GM12878 (cell line): Measurements from ENCODE around the gene MYD88. TPM values are rescaled to one million over a fixed set of nuclear protein-coding genes. Genes with fewer than 3 reads are reported as not detected.
A peak's percentile ranks its signal among the peaks of the same experiment; 100 is the strongest.

ENCODE experiments used
- ATAC-seq: fragments of 200-7000 bp; cut with Tn5 transposase; 3 replicates; pipeline ENCODE4 v1.9.1; 2020; ENCODE audit warnings: mild to moderate bottlenecking, moderate library complexity
- BruUV-seq: library from RNA; stranded (reverse); fragments of 400-500 nt; replicated peaks from 2 replicates; lab custom pipeline; 2021; lab: Mats Ljungman, UMichigan
- CTCF ChIA-PET: fragments of 300-600 bp; sonication (Branson Sonifier 250); formaldehyde crosslinking; extraction: SDS; loops from one replicate; lab custom pipeline; 2021; ENCODE audit warnings: inconsistent platforms; lab: Yijun Ruan, JAX
- POLR2A ChIA-PET: fragments of 350-600 bp; formaldehyde crosslinking; extraction: SDS; loops from one replicate; lab custom pipeline; 2021; ENCODE audit warnings: inconsistent platforms; lab: Charles Lee
- RAD21 ChIA-PET: fragments of 300-600 bp; sonication (Branson Sonifier 250); formaldehyde crosslinking; loops from one replicate; lab custom pipeline; 2023; ENCODE audit warnings: antibody characterized with exemption; ENCODE audit not compliant: unreplicated experiment; lab: Charles Lee
- SMC1A ChIA-PET: fragments of 300-600 bp; sonication (Branson Sonifier 250); formaldehyde crosslinking; loops from one replicate; lab custom pipeline; 2023; ENCODE audit not compliant: unreplicated experiment, uncharacterized antibody; lab: Charles Lee
- DNase-seq: peaks from one replicate; pipeline ENCODE4 v3.0.0-alpha.2; 2011; ENCODE audit warnings: low read depth, low spot score
- FAIRE-seq: peaks from 3 replicates; lab custom pipeline; 2011; peaks lifted over from hg19 to GRCh38; lab: Jason Lieb, UNC
- H2AFZ ChIP-seq: 2 replicates; pipeline ENCODE4 v1.6.0; 2011; ENCODE audit warnings: low read depth, low read length, control low read depth; ENCODE audit not compliant: control insufficient read depth
- H3K27ac ChIP-seq: 2 replicates; pipeline ENCODE4 v1.5.1; 2011; ENCODE audit warnings: control low read depth; ENCODE audit not compliant: control insufficient read depth, insufficient read depth
- H3K27me3 ChIP-seq, 2 experiments: replicated peaks in 1 of 2; 2 replicates each; pipeline versions ENCODE4 v1.6.0 to v1.6.1; 2011; ENCODE audit warnings: low read length in 1 of 2; ENCODE audit not compliant: control insufficient read depth in 2 of 2, insufficient read depth in 2 of 2
- H3K36me3 ChIP-seq, 2 experiments: 2 replicates each; pipeline ENCODE4 v1.5.1; 2011; ENCODE audit warnings: low read length in 1 of 2; ENCODE audit not compliant: control insufficient read depth in 2 of 2, insufficient read depth in 2 of 2
- H3K4me1 ChIP-seq: 2 replicates; pipeline ENCODE4 v1.6.1; 2011; ENCODE audit warnings: mild to moderate bottlenecking, low read length, moderate library complexity, mixed read lengths; ENCODE audit not compliant: control insufficient read depth, insufficient read depth
- H3K4me2 ChIP-seq: 2 replicates; pipeline ENCODE4 v1.6.0; 2011; ENCODE audit warnings: control low read depth; ENCODE audit not compliant: control insufficient read depth, insufficient read depth
- H3K4me3 ChIP-seq: fragments of 200-600 bp; sonication (generic); 2 replicates; pipeline ENCODE4 v1.5.1; 2016
- H3K79me2 ChIP-seq: 2 replicates; pipeline ENCODE4 v1.6.0; 2011; ENCODE audit warnings: low read length; ENCODE audit not compliant: control insufficient read depth, insufficient read depth
- H3K9ac ChIP-seq: 2 replicates; pipeline ENCODE4 v1.8.0; 2011; ENCODE audit warnings: low read length, control low read depth, mixed read lengths; ENCODE audit not compliant: control insufficient read depth, insufficient read depth
- H3K9me3 ChIP-seq: replicated peaks from 3 replicates; pipeline ENCODE4 v1.5.1; 2011; ENCODE audit warnings: mild to moderate bottlenecking, low read length; ENCODE audit not compliant: control insufficient read depth, insufficient read depth
- H4K20me1 ChIP-seq: 2 replicates; pipeline ENCODE4 v1.6.0; 2011; ENCODE audit not compliant: control insufficient read depth, insufficient read depth
- CBX3 ChIP-seq: fragments of 200-600 bp; sonication (generic); IDR thresholded peaks from 2 replicates; pipeline ENCODE4 v1.6.1; 2016; ENCODE audit warnings: low read depth, borderline replicate concordance
- CBX5 ChIP-seq: sonication (generic); IDR thresholded peaks from 2 replicates; pipeline ENCODE4 v1.6.1; 2016; ENCODE audit warnings: low read depth, moderate library complexity, mild to moderate bottlenecking, inconsistent platforms
- EED ChIP-seq: sonication (generic); IDR thresholded peaks from 2 replicates; pipeline ENCODE4 v1.6.1; 2016; ENCODE audit warnings: antibody characterized with exemption, low read depth
- ETV6 ChIP-seq, 2 experiments: fragments of 450-650 bp in 1 of 2; IDR thresholded peaks in 1 of 2; conservative IDR thresholded peaks in 1 of 2; 2 replicates each; pipeline ENCODE4 v1.6.1; 2014; ENCODE audit warnings: antibody characterized with exemption in 1 of 2, borderline replicate concordance in 1 of 2, low read depth in 1 of 2, mild to moderate bottlenecking in 1 of 2, moderate library complexity in 1 of 2
- EZH2 ChIP-seq: IDR thresholded peaks from 2 replicates; pipeline ENCODE4 v1.6.1; 2012; ENCODE audit warnings: low read depth, mild to moderate bottlenecking, control low read depth, inconsistent platforms, low read length, borderline replicate concordance; ENCODE audit not compliant: control insufficient read depth
- FOXM1 ChIP-seq: IDR thresholded peaks from 2 replicates; pipeline ENCODE4 v1.6.1; 2012; ENCODE audit warnings: low read depth, mild to moderate bottlenecking, inconsistent platforms, low read length, moderate library complexity
- GATAD2B ChIP-seq: fragments of 450-650 bp; conservative IDR thresholded peaks from 2 replicates; pipeline ENCODE4 v1.6.1; 2017; ENCODE audit warnings: low read depth, mild to moderate bottlenecking, moderate library complexity
- JUND ChIP-seq: IDR thresholded peaks from 2 replicates; pipeline ENCODE4 v1.6.1; 2012; ENCODE audit warnings: low read depth, mild to moderate bottlenecking, low read length, improper control_type of control experiment, moderate library complexity
- RELB ChIP-seq: fragments of 450-650 bp; IDR thresholded peaks from 2 replicates; pipeline ENCODE4 v1.6.1; 2017; ENCODE audit warnings: low read depth, mild to moderate bottlenecking, moderate library complexity
- SMC3 ChIP-seq: IDR thresholded peaks from 2 replicates; pipeline ENCODE4 v1.6.1; 2011; ENCODE audit warnings: low read length, improper control_type of control experiment, borderline replicate concordance
- TCF3 ChIP-seq: IDR thresholded peaks from 2 replicates; pipeline ENCODE4 v1.6.1; 2012; ENCODE audit warnings: low read depth, mild to moderate bottlenecking, low read length, borderline replicate concordance; ENCODE audit not compliant: insufficient read depth
- WRNIP1 ChIP-seq: IDR thresholded peaks from 2 replicates; pipeline ENCODE4 v1.6.1; 2011; ENCODE audit warnings: low read depth, low read length, improper control_type of control experiment, borderline replicate concordance
- ZBED1 ChIP-seq: IDR thresholded peaks from 2 replicates; pipeline ENCODE4 v1.6.1; 2016; ENCODE audit warnings: borderline replicate concordance
- WGBS: methylation state at CpG from one replicate; pipeline ENCODE4 v1.1.6; 2016; ENCODE audit warnings: low lambda C conversion rate; ENCODE audit not compliant: insufficient replicate concordance, insufficient coverage; ENCODE audit errors: missing lambda C conversion rate; 5-methylcytosine and 5-hydroxymethylcytosine counted together
- in situ Hi-C: fragments of 300-500 bp; cut with MboI; formaldehyde crosslinking; loops from 9 replicates; pipeline ENCODE4 v1.14.3; 2018; ENCODE audit warnings: mixed read lengths
- intact Hi-C: fragments of 100-400 bp; cut with micrococcal nuclease; formaldehyde crosslinking; loops from one replicate; pipeline ENCODE4 v1.14.2; 2022; ENCODE audit not compliant: unreplicated experiment
- polyA plus RNA-seq, 11 experiments: library from polyadenylated mRNA; depleted of rRNA in 4 of 11; unstranded in 6 of 11; stranded (reverse) in 5 of 11; fragments of >200 nt; fragmentation: Nextera tagmentation in 4 of 11; fragmentation: Illumina TruSeq in 1 of 11; extraction: Ambion mirVana in 4 of 11; extraction: Trizol in 1 of 11; gene quantifications; 1 replicate in 1 of 11; 2 replicates in 10 of 11; pipeline versions ENCODE4 v1.2.1 to v1.2.3, GENCODE V29; 2011 to 2016; ENCODE audit warnings: inconsistent platforms in 2 of 11, missing spikeins in 2 of 11, low read depth in 1 of 11
- total RNA-seq, 4 experiments: library from RNA; depleted of rRNA in 3 of 4; stranded (reverse); fragments of >200 nt in 3 of 4; fragmentation: Illumina TruSeq in 1 of 4; extraction: Trizol in 1 of 4; gene quantifications; 2 replicates each; pipeline versions ENCODE4 v1.2.1 to v1.2.3, GENCODE V29; 2013 to 2021

Gene MYD88
- total and polyA plus RNA-seq, 10 of the 15 experiments (the other 5 are each of a cell fraction or from before 2014, with no cell fraction given), result 5.5 to 84.8 (median 67.5) TPM

- no peak for TF ChIP-seq JUND
- TF ChIP-seq ETV6 (conservative IDR thresholded peaks at IDR 0.05 in 1 of 2, IDR thresholded peaks at IDR 0.05 in 1 of 2; ENCODE audit: borderline replicate concordance in 1 of 2, low read depth in 1 of 2), result no peak
- no peak for TF ChIP-seq SMC3
- no peak for TF ChIP-seq WRNIP1
- TF ChIP-seq ZBED1, result 0 out of 2 replicates have a peak, but pooled peaks have one; percentile 31
- 0 out of 2 replicates have a peak, but pooled peaks have one; percentile 13 for TF ChIP-seq EED
- TF ChIP-seq CBX5, result no peak
- 0 out of 2 replicates have a peak, but pooled peaks have one; percentile 1 for TF ChIP-seq RELB
- TF ChIP-seq FOXM1, result no peak
- no peak for TF ChIP-seq CBX3
- TF ChIP-seq EZH2, result no peak
- TF ChIP-seq GATAD2B, result no peak
- TF ChIP-seq TCF3, result no peak
- peak overlapping the region; percentile 91 for H3K4me2 ChIP-seq
Measured at GRCh38 chr3:38173834-38174418, 35.5 kb downstream of the MYD88 start.

More at GRCh38 chr3:38173834-38174418, 35.5 kb downstream of the MYD88 start:
- ATAC-seq, result peak; percentile 64
- intact Hi-C loops, result no loop called here
- Histone ChIP-seq H3K4me3 (peak overlapping the region; percentile 54), H3K27ac (peak overlapping the region; percentile 2; the same call in 1 of the 2 replicates), H3K9me3 (no peaks in the 10 kb centered on the region), H3K79me2 (peaks cover 95% of the 10 kb centered on the region), H2AFZ (no peak overlapping the region), H4K20me1 (peaks cover 9% of the 10 kb centered on the region; the same call in 1 of the 2 replicates), H3K9ac (no peak overlapping the region), H3K4me1 (peaks cover 30% of the 10 kb centered on the region), H3K27me3 (no peaks in the 10 kb centered on the region), H3K36me3 (no peaks in the 10 kb centered on the region; a peak in 2 of 4 replicates)
- POLR2A ChIA-PET, result interaction anchor here (1.0 kb wide), 1 partner anchor 36 kb away, joined by 3 read pairs; no protein-coding TSS in a partner anchor
- 14% methylated on average over 5 of the region's 5 CpGs for WGBS
- SMC1A ChIA-PET, result interaction anchor here (0.6 to 3.1 kb wide), 2 partner anchors 16 to 30 kb away, joined by 3 to 11 read pairs; no protein-coding TSS in a partner anchor
- in situ Hi-C loops, result no loop called here
- no peak for FAIRE-seq
- RAD21 ChIA-PET, result interaction anchor here (0.9 to 1.8 kb wide), 2 partner anchors 9 to 37 kb away, joined by 4 to 6 read pairs; partner anchors contain the start of genes ACAA1 and OXSR1
- CTCF ChIA-PET, result no interaction called here
- no peak for DNase-seq
- no TSS peak for BruUV-seq
